WTC11 (cell line): ENCODE data around the gene SNRPA1.

Experiments
- JUN ChIP-seq: sonication (generic); formaldehyde crosslinking; IDR thresholded peaks from 2 replicates; pipeline ENCODE4 v1.8.0; 2023; ENCODE audit warnings: mild to moderate bottlenecking, missing genetic modification reagents
- RELA ChIP-seq: sonication (generic); formaldehyde crosslinking; IDR thresholded peaks from 2 replicates; pipeline ENCODE4 v1.8.1; 2022; ENCODE audit warnings: missing genetic modification reagents, mild to moderate bottlenecking, borderline replicate concordance
- SP1 ChIP-seq: sonication (generic); formaldehyde crosslinking; conservative IDR thresholded peaks from 2 replicates; pipeline ENCODE4 v1.8.1; 2022; ENCODE audit warnings: missing genetic modification reagents
- ZBTB21 ChIP-seq: sonication (generic); formaldehyde crosslinking; IDR thresholded peaks from 2 replicates; pipeline ENCODE4 v1.8.1; 2023; ENCODE audit warnings: mild to moderate bottlenecking, missing genetic modification reagents, borderline replicate concordance
- TF ChIP-seq, protein P1 (sequence below): sonication (generic); formaldehyde crosslinking; conservative IDR thresholded peaks from 2 replicates; pipeline ENCODE4 v1.8.1; 2022; ENCODE audit warnings: mild to moderate bottlenecking, missing genetic modification reagents
- TF ChIP-seq, protein P2 (sequence below): fragments of 200-600 bp; IDR thresholded peaks from 2 replicates; pipeline ENCODE4 v1.8.0; 2022; ENCODE audit warnings: antibody characterized with exemption
- TF ChIP-seq, protein P3 (sequence below): sonication (generic); formaldehyde crosslinking; IDR thresholded peaks from 2 replicates; pipeline ENCODE4 v1.8.0; 2023; ENCODE audit warnings: mild to moderate bottlenecking, missing genetic modification reagents

DNA sequence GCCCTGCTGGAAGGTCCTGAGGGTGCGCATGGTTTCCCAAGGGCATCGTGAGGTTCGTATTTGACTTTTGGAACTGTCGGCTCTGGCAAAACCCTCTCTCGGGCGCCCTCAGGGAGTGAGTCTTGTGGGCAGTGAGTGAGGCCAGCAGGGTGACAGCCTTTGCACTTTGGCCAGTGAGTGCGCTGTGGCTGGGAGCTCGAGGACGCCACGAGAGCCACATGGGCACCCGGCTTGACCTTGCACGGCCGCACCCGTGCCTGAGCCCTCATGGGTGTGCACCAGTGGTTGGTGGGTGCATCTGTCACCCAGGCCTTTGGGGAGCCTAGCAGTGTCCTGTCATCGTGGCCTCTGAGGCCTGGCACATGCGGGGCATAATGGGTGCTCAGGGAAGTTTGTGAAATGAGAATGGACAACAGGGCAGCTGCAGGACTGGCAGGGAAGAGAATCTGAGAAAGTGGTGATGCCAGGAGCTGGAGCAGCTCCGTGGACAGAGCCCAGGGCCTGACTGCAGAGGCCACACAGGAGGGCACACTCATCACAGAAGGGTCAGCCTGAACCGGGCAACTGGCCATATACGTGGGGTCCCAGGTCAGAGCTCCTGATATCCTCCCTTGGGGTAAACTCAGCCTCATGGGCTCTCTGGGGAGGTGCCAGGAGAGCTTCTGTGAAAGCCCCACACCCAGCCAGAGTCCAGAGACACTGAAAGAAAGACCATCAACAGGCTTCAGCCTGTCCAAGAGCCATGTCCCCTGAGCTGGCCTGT lies 30.4 kb upstream of the SNRPA1 start:
- TF ChIP-seq, protein P1, sequence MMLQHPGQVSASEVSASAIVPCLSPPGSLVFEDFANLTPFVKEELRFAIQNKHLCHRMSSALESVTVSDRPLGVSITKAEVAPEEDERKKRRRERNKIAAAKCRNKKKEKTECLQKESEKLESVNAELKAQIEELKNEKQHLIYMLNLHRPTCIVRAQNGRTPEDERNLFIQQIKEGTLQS (CRISPR knock-in tag), result no peak
- TF ChIP-seq, protein P2, sequence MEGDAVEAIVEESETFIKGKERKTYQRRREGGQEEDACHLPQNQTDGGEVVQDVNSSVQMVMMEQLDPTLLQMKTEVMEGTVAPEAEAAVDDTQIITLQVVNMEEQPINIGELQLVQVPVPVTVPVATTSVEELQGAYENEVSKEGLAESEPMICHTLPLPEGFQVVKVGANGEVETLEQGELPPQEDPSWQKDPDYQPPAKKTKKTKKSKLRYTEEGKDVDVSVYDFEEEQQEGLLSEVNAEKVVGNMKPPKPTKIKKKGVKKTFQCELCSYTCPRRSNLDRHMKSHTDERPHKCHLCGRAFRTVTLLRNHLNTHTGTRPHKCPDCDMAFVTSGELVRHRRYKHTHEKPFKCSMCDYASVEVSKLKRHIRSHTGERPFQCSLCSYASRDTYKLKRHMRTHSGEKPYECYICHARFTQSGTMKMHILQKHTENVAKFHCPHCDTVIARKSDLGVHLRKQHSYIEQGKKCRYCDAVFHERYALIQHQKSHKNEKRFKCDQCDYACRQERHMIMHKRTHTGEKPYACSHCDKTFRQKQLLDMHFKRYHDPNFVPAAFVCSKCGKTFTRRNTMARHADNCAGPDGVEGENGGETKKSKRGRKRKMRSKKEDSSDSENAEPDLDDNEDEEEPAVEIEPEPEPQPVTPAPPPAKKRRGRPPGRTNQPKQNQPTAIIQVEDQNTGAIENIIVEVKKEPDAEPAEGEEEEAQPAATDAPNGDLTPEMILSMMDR, result no peak
- TF ChIP-seq SP1 (CRISPR knock-in tag) (no peak), RELA (no peak), ZBTB21 (CRISPR knock-in tag) (no peak), JUN (no peak)
- TF ChIP-seq, protein P3, sequence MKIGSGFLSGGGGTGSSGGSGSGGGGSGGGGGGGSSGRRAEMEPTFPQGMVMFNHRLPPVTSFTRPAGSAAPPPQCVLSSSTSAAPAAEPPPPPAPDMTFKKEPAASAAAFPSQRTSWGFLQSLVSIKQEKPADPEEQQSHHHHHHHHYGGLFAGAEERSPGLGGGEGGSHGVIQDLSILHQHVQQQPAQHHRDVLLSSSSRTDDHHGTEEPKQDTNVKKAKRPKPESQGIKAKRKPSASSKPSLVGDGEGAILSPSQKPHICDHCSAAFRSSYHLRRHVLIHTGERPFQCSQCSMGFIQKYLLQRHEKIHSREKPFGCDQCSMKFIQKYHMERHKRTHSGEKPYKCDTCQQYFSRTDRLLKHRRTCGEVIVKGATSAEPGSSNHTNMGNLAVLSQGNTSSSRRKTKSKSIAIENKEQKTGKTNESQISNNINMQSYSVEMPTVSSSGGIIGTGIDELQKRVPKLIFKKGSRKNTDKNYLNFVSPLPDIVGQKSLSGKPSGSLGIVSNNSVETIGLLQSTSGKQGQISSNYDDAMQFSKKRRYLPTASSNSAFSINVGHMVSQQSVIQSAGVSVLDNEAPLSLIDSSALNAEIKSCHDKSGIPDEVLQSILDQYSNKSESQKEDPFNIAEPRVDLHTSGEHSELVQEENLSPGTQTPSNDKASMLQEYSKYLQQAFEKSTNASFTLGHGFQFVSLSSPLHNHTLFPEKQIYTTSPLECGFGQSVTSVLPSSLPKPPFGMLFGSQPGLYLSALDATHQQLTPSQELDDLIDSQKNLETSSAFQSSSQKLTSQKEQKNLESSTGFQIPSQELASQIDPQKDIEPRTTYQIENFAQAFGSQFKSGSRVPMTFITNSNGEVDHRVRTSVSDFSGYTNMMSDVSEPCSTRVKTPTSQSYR, result no peak
